Stimulated activated CD8-positive, alpha-beta memory T cell treated with anti-CD3 and anti-CD28 coated beads, Interleukin-12 subunit alpha, Interleukin-12 subunit beta, amount 100 ng/mL, for 1 hour (primary cell): ENCODE results near the gene GPC5.
"Not testable (repeated sequence)": the region's sequence is repeated elsewhere in the genome, so short reads cannot be mapped to it uniquely, and the experiment has no call there.

ENCODE experiments used
- DNase-seq: peaks from one replicate; pipeline ENCODE4 v3.0.0-alpha.2; 2020; ENCODE audit warnings: low read depth

GPC5 gene

DNA sequence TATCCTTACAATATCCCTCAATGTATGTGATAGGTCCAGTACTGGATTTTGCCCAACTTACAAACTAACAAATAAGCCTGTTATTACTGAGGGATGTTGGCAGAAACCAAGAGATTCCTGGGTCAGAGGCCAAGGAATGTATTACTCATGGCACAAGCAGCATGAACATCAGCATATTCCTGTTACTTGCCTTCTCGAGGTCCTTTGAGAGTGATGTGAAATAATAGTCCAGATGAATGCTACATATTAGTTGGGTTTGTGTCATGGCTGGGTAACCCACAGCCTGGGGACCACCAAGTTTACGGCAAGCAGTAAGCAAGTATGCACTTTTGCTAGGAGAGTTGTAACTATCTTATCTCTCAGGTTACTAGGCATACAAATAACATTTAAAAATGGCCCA is 1443.7 kb downstream of the GPC5 start:
- DNase-seq: no peak

GRCh38 chr13:92843549-92843948 is 1445.1 kb downstream of the GPC5 start:
- DNase-seq: no peak

DNA sequence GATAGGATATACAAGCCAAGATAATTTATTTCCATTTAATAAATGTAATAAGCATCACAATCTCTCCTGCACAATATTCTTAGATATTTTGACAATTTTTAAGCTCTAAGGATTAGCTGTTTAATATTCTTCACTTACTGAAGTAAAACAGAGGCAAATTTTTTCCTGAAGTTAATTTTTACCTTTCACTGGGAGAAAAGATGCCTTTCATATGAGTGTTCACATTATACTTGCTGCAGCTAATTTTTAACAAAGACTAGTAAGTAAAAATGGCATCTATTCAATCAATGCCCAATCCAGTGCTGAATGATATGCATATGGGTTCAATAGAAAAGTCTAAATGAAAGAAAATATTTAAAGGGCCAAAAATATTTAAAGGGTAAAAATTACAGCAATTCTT is 1451.0 kb downstream of the GPC5 start:
- DNase-seq: no peak

GRCh38 chr13:92864584-92865284 is 1466.3 kb downstream of the GPC5 start:
- no peak for DNase-seq

- no peak for DNase-seq
These were observed 1474.6 kb downstream of the GPC5 start for GRCh38 chr13:92873029-92873428.

GRCh38 chr13:92886535-92887077 is 1488.2 kb downstream of the GPC5 start:
- DNase-seq: no peak

DNA sequence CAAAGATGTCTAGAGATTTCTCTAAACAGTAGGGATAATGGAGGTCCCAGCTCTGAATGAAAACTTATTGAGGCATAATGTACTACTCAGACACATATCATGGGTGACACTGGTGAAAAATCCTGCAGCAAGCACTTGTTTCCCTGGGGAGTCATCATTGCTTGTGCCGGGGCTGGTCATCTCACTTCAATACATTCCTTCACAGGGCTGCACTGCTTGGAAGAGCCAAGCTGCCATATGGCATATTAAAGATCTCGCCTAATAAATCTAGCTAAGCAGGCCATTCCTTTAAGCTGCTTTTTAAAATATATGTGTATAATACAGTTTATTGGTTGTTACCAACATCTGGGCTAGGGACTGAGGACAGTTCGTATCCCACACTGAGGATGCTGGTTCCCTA is 1496.0 kb downstream of the GPC5 start:
- no peak for DNase-seq

DNA sequence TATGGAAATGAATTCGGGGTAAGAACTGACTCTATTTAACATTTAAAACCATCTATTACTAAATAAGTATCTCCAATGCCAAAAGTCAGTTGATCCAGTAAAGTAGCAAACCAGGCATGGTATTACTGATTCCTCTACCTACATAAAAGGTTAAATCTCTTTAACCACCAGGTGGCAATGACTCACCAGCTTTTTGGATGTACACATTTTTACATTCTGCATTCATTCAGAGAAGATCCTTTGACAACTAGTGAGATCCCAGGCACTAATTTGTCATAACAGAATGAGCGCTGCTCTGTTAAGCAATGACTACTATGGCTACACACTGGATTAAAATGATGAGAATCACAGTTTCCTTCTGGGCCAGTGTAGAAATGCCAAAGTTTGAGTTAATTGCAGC is 1498.4 kb downstream of the GPC5 start:
- DNase-seq: no peak

GRCh38 chr13:92898946-92899345 is 1500.5 kb downstream of the GPC5 start:
- not testable (repeated sequence) for DNase-seq

DNA sequence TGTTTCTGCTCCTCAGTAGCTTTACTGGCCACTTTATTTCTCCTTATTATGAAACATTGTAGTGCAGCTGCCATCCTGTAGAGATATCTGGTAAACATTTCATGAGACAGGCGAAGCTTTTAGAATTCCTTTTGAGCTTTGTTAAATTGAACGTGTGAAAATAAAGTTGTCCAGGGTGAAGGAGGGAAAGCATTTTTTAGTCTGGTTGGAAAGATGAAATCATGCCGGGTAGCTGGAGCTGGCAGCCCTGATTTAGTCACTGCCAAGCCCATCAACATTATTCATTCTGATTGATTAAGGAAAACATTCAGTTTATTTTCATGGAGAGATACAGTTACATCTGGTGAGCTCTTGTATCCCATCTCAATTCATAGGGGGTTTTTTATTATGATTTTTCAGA is 1502.0 kb downstream of the GPC5 start:
- no peak for DNase-seq

DNA sequence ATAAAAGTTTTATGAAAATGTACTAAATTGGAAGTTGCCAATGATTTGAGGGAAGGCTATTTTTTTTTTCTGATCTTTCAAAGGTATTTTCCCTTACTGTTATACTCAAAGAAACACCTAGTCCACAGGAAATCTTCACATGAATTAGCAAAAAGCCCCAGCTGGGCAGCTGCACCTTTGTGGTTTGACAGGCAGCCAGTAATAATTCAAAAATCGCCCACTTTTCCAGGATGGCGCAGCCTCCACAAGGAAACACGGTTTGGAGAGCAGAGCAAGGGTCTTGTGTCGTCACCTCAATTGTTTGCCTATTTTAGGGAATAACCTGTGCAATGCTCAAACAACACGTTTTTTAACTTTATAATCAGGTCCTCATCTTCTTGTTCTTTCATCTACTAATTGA is 1503.3 kb downstream of the GPC5 start:
- DNase-seq: no peak

DNA sequence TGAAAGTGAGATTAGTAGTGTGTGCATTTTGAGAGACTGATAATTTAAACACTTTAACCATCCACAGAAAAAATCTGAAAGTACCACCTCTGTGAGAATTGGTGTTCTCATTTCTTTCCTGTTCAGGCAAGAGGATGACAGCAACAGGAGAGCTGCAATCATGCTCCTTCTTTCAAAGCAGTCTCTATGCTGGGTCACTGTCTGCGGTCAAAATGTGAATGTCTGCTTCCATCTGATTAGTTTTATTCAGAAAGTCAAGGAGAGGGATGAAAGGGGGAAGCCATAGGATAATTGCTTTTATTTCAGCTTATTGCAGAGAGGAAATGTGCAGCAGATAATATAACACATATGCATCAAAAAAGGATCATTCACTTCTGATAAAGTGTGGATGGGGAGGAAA is 1514.2 kb downstream of the GPC5 start:
- no peak for DNase-seq

DNA sequence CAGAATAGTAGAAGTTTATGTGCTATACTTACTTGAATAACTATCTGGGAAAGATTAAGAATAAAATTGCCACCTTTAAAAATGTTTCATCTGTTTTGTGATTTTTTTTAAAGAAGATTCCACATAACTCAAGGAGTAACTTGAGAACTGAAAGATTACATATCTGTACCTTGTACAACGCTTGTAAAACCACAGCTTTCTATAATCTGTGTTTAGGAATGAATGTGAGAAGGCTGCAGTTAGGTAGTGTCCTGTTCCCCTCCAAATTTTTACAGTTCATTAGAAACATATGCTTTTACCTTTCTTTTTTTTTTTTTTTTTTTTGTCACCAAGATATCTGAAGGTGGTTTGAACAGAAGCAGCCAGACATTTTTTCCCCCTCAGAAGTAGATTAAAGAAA is 1515.4 kb downstream of the GPC5 start:
- no peak for DNase-seq
